Frontal cortex (tissue), 4 donors: ENCODE results near the gene SLC6A20. TPM values are rescaled to one million over a fixed set of nuclear protein-coding genes. Genes with fewer than 3 reads are reported as not detected.

ENCODE experiments used
- DNase-seq, 2 donors: peaks; one replicate each; pipeline ENCODE4 v3.0.0; 2012; ENCODE audit warnings: low spot score in 2 of 2
- FAIRE-seq: peaks from 2 replicates; lab custom pipeline; 2012; peaks lifted over from hg19 to GRCh38; lab: Jason Lieb, UNC
- total RNA-seq: library from RNA; depleted of rRNA; stranded (reverse); fragments of >200 nt; gene quantifications from one replicate; pipeline ENCODE4 v1.2.3, GENCODE V29; 2014
- donor health status: control.
- donor health status: control.
- donor health status: control.

Gene SLC6A20
- total RNA-seq, 1 donor from 2014 or later = 3.3 TPM

DNA sequence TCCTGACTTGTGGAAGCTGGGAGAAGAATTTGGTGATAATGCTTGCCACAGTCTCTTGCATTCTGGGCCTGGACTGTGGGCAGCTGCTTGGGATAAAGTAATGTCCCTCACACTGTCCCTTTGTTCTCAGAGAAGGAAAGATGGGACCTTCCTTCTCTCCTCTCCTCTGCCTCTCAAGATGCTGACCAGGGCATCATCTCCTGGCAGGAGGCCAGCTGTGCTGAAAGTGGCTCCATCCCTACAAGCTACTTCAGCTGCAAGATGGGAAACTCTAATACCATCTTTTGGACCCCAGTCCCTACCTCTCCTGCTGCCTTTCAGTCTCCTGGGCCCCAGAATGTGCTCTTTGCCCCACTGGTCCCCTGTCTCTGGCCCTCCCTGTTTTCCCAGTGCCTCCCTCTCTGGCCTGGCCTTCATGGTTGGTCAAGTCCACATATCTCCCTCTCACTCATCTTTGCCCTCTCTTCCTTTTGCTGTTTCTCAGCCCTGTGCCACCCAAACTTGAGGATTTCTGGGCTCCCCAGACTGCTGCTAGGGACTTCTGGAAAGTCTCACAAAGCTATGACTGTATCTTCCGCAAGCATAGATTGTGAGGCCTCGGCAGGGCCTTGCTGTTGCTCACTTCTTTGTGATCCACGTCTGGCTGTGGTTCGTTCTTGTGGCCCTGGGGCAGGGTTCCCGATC, 7.1 kb upstream of the SLC6A20 start:
- DNase-seq = no peak
- no peak for FAIRE-seq

DNA sequence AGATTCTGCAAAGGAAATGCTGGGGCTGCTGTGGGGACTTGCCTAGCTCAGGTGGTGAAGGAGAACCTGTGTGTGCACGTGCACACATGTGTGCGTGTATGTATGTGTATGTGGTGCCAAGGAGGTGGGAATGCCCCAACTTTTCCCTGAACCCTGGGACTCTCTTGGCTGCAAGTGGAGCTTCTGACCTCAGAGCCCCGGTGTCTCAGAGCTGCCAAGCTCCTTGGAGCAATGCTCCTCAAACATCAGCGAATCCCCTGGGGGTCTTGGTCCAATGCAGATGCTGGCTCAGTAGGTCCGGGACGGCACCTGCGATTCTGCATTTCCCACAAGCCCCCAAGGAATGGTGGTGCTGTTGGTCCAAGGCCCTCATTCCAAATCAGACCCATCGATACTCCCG, 5.8 kb upstream of the SLC6A20 start:
- FAIRE-seq = no peak
- DNase-seq = no peak

DNA sequence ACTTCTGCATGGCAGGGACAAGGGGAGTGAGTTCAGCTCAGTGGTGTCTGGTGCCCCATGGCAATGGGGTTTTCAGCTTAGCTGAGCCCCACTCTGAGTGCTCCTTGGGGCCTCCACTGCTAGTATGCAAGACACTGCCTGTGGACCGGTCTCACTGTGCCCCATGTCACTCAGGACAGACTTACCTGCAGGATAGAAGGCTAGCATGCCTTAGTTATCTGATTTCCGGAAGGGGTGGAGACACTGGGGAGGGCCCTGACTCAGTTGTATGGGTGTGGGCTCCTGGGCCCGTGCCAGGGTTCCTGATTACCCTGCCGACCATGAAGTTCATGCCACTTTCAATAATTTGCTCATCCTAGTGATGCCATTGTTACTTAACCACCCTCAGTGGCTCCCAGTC, 4.3 kb upstream of the SLC6A20 start:
- DNase-seq (no peak), FAIRE-seq (no peak)

DNA sequence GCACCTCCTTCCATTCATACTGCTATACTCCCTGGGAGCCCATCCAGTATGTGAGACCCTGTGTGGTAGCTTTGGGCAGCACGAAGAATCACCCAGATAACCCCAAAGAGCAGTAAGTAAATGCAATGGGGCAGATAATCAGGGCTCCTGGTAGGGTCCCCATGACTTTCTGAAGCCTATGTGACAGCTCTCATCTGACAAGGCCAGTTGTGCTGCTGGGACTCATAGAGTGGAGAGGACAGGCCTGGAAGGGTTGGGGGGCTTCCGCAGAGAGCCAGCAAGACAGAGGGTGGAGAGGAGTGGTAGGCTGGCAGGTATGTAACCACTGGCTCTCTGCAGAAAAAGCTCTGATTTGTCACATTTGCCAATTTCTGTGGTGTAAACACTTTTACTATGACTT, 3.2 kb upstream of the SLC6A20 start:
- no peak for FAIRE-seq
- no peak for DNase-seq

DNA sequence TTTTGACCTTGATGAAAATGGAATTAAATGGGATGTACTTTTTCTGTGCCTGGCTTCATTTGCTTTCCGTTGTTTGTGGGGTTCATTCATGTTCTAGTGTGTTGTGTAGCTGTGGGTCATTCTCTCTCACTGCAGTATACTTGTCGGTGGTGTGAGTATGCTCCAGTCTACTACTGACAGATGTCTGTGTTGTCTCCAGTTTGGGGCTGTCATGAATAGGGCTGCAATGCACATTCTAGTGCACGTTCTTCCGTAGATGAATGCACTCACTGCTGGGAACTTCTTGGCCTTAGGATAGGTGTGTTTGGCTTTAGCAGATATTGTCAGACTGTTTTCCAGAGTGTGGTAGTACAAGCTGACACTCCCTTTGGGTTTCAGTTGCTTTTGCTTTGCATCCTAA, 1.7 kb upstream of the SLC6A20 start:
- FAIRE-seq (no peak), DNase-seq (no peak)

DNA sequence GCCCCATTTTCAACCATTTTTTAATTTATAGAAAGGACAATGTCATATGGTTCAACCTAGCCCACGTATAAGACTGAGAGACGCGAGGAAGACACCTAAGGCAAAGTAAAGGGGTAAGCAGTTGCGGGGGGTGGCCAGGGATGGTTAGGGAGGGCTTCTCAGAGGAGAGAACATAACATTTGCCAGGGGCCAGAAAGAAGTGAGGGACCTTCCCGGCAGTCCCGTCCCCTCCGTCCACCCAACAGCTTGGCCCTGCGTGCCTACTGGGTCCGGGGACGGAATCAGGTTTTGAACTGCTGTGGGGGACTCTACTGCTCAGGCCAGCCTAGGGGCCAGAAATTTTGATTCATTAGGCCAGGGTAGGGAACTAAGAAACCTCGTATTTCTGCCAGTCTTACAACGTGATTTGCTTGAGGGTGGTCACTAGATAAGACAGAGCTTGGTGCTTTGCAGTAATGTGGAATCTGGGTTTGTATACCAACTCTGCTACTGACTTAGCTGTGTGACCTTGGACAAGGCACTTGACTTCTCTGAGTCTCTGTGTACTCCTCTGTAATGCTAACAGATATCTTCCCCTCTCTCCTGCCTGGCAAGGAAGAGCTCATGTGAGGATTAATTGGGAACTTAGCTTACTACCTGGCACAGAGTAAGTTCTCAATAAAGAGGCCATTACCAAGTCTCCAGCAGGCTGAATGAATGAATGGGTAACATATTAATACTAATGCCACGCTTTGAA, 734 bp upstream of the SLC6A20 start:
- no peak for DNase-seq
- no peak for FAIRE-seq

DNA sequence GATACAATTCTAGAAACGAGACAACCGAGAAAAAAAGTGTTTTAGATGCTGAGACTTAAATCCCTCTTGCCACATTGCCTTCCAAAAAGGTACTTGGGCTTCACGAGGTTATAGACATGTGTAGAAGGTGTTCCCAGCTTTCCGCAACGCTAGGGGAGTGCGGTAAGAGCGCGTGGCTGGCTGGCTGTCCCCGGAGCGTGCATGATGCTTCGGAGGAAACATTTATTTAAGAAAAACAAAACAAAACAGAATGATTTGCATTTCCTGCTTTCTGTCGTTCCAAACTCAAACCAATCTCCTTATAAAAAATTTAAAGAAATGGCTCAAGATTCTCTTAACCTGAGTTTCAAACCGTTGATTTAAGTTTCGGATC, 841 bp downstream of the SLC6A20 start:
- FAIRE-seq = no peak
- DNase-seq = no peak

DNA sequence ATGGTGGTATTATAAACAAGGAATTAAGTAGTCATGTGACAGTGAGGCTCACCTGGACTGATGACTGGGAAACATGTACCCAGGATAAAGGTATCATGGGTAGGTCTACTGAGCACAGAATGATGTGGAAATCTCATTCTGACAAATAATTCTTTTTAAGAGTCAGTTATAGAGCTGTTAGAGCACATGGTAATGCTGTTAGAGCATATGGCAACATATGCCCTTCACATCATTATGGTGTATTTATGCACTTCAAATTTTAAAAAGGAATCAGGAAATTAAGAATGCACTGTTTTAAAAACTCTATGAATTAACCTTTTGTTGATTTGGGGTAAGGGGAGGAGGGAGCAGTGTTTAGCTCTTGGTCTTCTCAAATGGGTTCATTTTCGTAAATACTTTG, 1.7 kb downstream of the SLC6A20 start:
- FAIRE-seq = no peak
- DNase-seq = no peak

DNA sequence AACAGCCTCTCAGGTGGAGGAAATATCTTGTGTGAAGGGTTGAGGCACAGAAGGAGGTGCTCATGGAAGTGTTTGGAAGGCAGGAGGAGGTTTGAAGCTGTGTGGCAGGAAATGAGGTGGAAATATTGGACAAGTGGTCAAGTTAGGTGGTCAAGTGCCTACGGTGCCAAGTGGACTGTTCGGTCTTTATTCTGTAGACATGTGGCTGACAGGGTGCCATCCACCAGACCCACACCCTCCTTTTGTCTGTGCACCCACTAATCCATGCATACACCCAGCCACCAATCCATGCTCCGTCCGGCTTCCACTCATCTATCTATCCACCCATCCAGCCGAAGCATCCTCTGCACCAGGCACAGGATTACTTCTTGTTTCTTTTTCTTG, 2.2 kb downstream of the SLC6A20 start:
- DNase-seq (no peak), FAIRE-seq (no peak)

DNA sequence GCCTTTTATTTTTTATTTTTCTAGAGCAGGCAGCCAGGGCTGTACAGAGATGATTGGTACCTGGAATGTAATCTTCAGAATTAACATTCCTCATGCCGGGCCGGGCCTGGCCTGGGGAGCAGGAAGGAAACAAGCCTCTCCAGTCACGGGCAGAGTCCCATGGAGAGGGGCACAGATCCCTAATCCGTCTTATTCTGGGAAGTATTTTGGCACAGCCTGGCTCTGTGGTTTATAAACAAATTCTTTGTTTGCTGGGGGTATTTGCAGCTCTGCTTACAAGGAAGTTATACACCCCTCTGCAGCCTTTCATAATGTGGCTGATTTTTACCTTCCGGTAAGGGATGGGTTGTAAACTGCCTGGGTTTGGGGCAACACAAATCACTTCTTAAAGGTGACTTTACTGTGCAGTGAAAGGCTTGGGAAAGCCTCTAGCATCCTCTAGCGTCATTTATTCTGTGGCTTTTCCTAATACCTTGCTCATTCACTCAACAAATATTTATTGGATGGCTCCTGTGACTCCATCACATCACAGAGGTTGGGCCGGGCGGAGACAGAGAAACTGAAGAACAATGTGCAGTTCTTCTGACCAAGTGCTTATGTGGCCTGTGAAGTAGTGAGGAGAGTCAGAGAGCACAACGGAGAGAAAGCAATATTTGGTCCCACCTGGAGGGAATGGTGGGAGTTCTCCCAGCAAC, 2.7 kb downstream of the SLC6A20 start:
- FAIRE-seq (no peak), DNase-seq (no peak)

DNA sequence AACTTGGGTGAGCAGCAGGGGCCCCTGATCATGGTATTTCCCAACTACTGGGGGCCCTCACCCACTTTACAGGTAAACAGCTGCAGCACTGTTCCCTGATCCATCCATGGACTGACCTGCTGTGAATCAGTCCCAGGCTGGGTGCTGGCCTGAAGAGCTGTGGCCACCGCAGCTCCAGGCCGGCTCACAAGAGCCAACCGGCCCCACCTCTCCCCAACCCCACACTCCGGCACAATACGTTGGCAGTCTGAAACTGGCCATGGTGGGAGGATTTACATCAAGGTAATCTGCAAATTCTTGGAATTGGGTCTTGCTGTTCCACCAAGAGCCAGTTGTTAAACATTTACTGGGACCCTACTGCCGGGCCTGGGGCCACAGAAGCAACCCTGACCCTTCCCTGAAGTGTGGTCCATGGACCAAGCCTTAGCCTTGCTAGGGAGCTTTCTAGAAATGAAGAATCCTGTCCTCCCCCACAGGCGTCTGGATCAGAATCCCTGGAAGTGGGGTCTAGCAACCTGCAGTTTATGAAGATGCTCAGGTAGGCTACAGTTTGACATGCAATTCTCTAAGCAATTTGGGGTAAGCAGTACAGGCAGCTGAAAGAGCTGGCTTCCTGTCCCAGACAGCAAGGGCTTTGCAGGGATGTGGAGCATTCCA, 3.7 kb downstream of the SLC6A20 start:
- FAIRE-seq (no peak), DNase-seq (no peak)

DNA sequence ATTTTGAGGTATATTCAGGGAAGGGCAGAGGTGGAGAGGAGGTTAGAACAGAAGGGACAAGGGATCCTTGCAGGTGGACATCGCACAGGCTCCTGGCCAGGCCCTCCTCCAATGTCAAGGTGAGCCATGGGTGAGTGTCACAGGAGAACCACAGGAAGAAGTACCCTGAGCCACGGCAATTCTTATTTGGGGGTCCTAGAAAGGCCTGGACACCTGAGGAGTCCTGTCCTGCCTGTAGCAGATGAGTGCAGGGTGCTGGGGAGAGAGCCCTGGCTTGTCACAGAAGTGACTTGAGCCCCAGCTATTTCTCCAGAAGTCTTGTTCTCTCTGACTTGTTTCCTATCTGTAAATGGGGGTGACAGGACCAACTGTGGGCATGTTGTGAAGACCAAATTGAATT, 4.3 kb downstream of the SLC6A20 start:
- DNase-seq (no peak), FAIRE-seq (no peak)

DNA sequence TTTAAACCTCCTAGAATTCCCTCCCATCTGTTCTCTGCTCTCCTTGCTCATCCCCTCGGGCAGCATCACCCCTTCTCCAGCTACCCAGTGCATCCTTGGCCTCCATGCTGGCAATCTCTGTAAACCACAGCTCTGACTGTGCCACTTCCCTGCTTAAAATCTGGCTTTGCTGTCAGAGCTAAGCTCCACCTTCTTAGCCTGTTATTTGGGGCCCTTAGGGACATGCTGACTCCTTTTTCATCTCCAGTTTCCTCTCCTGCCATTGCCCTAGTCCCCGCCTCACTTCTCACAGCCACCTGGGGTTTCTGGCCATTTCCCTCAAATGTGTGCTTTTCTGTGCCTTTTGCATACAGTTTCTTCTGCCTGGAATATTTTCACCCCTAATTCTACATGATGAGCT, 5.7 kb downstream of the SLC6A20 start:
- DNase-seq = no peak
- no peak for FAIRE-seq

DNA sequence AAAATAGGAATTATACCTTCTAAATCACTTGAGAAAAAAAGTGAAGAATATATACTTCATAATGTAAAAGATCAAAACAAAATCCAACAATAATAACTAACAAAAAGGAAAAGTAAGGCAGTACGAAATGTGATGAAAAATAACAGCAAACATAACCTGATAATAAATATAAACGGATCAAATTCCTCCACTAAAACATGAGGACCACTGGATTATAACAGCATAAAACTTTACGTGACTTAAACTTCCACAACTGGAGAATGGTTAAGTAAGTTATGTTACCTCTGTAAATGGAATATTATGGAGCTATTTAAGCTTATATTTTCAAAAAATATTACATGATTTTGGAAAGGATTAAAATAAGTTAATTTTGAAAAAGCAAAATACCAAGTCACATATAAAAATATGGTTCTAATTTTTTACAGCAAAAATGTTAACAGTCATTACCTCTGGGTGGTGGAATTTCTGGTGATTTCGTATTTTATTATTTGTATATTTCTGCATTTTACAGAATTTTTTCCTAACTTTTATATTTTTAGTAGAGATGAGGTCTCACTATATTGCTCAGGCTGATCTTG, 7.0 kb downstream of the SLC6A20 start:
- no peak for DNase-seq
- no peak for FAIRE-seq

DNA sequence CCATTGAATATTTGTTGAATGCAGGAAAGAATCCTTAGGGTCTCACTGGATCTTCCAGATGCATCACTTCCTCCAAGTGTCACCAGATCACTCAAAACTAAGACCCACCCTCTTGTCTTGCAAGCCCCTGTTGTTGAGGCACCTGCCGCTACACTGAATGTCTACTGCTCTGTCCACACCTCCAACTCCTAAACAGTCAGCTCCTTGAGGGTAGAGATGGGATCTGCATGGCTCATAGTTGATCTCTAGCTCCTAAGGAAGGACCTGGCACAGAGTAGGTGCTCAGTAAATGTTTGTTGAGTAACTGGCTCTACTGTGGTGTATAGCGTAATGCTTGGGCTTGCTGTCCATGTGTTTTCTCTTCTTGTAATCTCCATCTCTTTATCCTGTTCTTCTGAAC, 8.8 kb downstream of the SLC6A20 start:
- no peak for FAIRE-seq

DNA sequence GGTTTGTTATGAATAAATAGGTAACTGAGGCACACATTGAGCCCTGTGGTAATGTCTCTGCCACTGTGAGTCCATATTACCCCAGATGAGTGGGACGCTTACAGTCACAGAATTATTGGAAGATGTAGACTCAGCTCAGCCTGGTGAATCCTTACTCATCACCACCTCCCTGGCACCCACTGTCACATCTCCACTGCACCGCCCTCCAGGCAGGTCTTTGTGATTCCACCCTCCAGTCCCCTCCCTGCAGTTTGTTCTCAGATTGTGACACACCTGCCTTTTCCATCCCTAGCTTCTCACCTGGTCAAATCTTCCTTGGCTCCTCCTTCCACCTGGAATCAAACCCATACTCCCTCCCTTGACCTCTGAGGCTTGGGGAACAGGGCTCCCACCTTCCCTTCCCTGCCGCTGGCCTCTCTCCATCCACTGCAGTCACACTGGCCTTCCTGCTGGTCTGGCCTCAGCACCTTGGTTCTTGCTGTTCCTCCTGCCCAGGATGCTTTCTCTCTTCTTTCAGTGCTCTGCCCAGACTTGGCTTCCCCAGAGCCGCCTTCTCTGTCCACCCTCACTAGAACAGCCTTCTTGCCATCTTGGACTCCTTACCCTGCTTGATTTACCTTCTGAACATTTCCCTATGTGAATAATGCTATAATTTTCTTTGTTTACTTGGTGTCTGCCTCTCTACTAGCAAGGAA, 9.4 kb downstream of the SLC6A20 start:
- no peak for FAIRE-seq
- no peak for DNase-seq

More for the DNA sequence above, 8.8 kb downstream of the SLC6A20 start:
- DNase-seq = no peak

DNA sequence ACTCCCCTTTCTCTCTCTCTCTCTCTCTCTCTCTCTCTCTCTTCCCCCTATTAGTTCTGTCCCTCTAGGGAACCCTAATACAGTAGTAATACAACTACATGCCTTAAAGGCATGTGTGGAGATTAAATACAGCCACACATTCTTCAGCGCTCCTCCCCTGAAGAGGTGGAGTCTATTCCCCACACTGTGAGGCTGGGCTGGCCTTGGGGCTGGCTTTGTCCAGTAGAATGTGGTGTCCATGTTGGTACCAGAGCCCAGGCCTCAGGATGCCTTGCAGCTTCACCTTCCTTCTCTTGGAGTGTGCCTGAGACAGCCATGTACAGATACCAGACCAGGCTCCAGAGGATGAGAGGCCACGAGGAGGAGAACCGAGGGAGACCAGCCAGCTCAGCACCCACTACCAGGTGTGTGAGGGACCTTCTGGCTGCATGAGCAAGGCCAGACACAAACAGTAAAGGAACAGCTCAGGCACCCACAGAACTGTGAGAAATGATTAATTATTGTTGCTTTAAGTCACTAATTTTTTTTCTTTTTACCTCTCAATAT, 10.7 kb downstream of the SLC6A20 start:
- FAIRE-seq = no peak
- DNase-seq = no peak

DNA sequence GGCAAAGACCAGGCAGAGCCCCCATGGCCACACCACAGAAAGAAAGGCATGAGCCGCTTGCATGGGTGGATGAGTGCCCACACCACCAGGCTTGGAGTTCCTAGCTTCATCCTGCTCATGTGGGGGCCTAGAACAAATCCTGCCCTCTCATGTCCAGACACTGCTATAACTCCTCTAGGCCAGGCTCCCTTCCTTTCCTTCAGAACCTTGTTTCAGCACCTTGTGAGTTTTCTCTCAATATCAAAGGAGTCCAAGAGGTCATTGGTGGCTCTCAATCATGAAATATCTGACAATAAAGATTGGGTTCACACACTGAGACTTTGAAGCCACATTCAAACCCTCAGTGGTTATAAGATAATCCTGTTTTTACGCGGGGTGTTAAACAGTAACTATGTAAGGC, 12.7 kb downstream of the SLC6A20 start:
- no peak for DNase-seq
- no peak for FAIRE-seq

DNA sequence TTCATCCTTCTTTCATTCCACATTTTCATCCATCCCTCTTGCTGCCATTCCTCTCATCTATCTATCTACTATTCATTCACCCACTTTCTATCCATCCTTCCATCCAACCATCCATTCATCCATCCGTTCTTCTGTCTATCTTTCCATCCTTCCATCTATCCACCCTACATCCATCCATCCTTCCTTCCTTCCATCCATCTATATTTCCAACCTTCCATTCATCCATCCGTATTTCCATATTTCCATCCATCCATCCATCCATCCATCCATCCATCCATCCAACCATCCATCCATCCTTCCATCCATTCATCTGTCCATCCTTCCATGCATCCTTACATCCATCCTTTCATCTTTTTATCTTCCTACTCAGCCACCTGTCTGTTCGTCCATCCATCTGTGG, 14.0 kb downstream of the SLC6A20 start:
- FAIRE-seq = no peak
- DNase-seq = no peak

DNA sequence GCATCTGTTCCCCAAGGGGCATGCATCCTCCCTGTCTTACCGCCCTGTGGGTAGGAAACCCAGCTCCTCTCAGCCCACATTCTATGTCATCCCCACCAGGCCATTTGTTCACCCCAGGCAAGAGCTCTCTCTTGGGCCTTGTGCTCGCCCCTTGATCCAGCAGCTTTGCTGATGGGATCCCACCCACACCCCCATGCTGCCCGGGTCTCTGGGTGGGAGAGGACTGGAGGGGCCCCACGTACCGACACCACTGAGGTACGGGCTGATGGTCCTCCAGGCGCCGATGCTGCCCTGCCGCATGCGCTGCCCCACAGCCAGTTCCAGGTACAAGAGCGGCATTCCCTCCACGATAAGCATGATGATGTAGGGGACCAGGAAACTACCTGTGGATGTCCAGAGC, 14.5 kb downstream of the SLC6A20 start:
- no peak for FAIRE-seq
- DNase-seq = no peak
